Ovary (tissue), 9 donors: ENCODE data around the gene CLTRN. TPM values are rescaled to one million over a fixed set of nuclear protein-coding genes. Genes with fewer than 3 reads are reported as not detected.

Experiments
- DNase-seq, 5 donors: peaks; one replicate each; pipeline ENCODE4 v3.0.0-alpha.2; 2019 to 2020
- H3K27ac ChIP-seq, 2 donors: fragments of 200-600 bp; one replicate each; pipeline versions ENCODE4 v1.5.1 to v1.8.0; 2019 to 2022
- H3K27me3 ChIP-seq: fragments of 200-600 bp; one replicate; pipeline ENCODE4 v1.8.0; 2022
- H3K36me3 ChIP-seq: fragments of 200-600 bp; sonication (generic); one replicate; pipeline ENCODE4 v1.5.1; 2019
- H3K4me1 ChIP-seq: one replicate; pipeline ENCODE4 v1.8.1; 2013; ENCODE audit warnings: mild to moderate bottlenecking, moderate library complexity; ENCODE audit not compliant: insufficient read depth
- H3K4me3 ChIP-seq: fragments of 200-600 bp; sonication (generic); one replicate; pipeline ENCODE4 v1.5.1; 2017
- H3K9me3 ChIP-seq, 2 donors: fragments of 200-600 bp in 1 of 2; sonication (generic) in 1 of 2; one replicate each; pipeline versions ENCODE4 v1.5.1 to v1.8.1; 2013 to 2019; ENCODE audit warnings: mild to moderate bottlenecking in 1 of 2, moderate library complexity in 1 of 2
- EP300 ChIP-seq: sonication (generic); formaldehyde crosslinking; IDR thresholded peaks from one replicate; pipeline ENCODE4 v1.6.1; 2017; ENCODE audit warnings: antibody characterized with exemption
- POLR2A ChIP-seq: fragments of 450-650 bp; IDR thresholded peaks from one replicate; pipeline ENCODE4 v1.6.1; 2017; ENCODE audit warnings: antibody characterized with exemption, mild to moderate bottlenecking, moderate library complexity
- WGBS, 3 donors: extraction: QIAGEN DNeasy Blood & Tissue Kit in 1 of 3; methylation state at CpG; one replicate each; pipeline versions ENCODE4 v1.1.5 to v1.1.7; 2013 to 2017; 5-methylcytosine and 5-hydroxymethylcytosine counted together
- intact Hi-C, 4 donors: fragments of 100-400 bp; cut with DNase I; formaldehyde crosslinking; loops; one replicate each; pipeline versions ENCODE4 v1.11.0 to v1.15.1; 2022 to 2023
- polyA plus RNA-seq, 2 donors: library from polyadenylated mRNA; stranded (reverse); fragments of 200-250 nt in 1 of 2; fragments of 350-450 nt in 1 of 2; fragmentation: Illumina TruSeq in 1 of 2; extraction: RNeasy Lipid Tissue Mini Kit (QIAGEN cat#74804) in 1 of 2; gene quantifications; one replicate each; pipeline ENCODE4 v1.2.3, GENCODE V29; 2013 to 2014
- total RNA-seq, 7 donors: library from RNA; depleted of rRNA in 2 of 7; stranded (reverse); fragments of >200 nt in 2 of 7; fragmentation: NEBNext Ultra II Directional in 3 of 7; extraction: Animal tissue kit (Norgen Biotek cat#: 25700) in 3 of 7; gene quantifications; one replicate each; pipeline versions ENCODE4 v1.1.0 to v1.2.4, GENCODE V29; 2016 to 2023
- TF ChIP-seq, protein P1 (sequence below), 3 donors: fragments of 450-650 bp in 2 of 3; fragments of 200-600 bp in 1 of 3; IDR thresholded peaks; one replicate each; pipeline versions ENCODE4 v1.5.1 to v1.8.0; 2016 to 2022; ENCODE audit warnings: antibody characterized with exemption in 3 of 3, mild to moderate bottlenecking in 1 of 3
- donor health status: DM: no; HTN: no; CAD: no; lungs with moderate emphysema.
- donor health status: DM: no; HTN: no; CAD: no.
- donor health status: Bipolar disorder and iron deficiency.
- donor health status: DM: yes; HTN: yes; CAD: no.
- donor health status: DM: no; HTN: no; CAD: no.
- donor health status: DM: yes; HTN: yes; CAD: no.

The CLTRN gene
- total and polyA plus RNA-seq, 9 donors = 0.23 to 2.9 (median 1.2) TPM

- H3K4me3 ChIP-seq = no peak overlapping the region
- H3K27me3 ChIP-seq = no peaks in the 10 kb centered on the region
- intact Hi-C loops = no loop called here
- H3K36me3 ChIP-seq = no peaks in the 10 kb centered on the region
- WGBS, 3 donors = 70 to 84% (median 79%) methylated on average over 3 of the region's 3 CpGs
- no peak overlapping the region for H3K27ac ChIP-seq
- DNase-seq = no peak
- H3K9me3 ChIP-seq = no peaks in the 10 kb centered on the region
- no peak for TF ChIP-seq EP300
- TF ChIP-seq POLR2A = no peak
- TF ChIP-seq, protein P1, sequence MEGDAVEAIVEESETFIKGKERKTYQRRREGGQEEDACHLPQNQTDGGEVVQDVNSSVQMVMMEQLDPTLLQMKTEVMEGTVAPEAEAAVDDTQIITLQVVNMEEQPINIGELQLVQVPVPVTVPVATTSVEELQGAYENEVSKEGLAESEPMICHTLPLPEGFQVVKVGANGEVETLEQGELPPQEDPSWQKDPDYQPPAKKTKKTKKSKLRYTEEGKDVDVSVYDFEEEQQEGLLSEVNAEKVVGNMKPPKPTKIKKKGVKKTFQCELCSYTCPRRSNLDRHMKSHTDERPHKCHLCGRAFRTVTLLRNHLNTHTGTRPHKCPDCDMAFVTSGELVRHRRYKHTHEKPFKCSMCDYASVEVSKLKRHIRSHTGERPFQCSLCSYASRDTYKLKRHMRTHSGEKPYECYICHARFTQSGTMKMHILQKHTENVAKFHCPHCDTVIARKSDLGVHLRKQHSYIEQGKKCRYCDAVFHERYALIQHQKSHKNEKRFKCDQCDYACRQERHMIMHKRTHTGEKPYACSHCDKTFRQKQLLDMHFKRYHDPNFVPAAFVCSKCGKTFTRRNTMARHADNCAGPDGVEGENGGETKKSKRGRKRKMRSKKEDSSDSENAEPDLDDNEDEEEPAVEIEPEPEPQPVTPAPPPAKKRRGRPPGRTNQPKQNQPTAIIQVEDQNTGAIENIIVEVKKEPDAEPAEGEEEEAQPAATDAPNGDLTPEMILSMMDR (IDR thresholded peaks at IDR 0.05) = no peak
- H3K4me1 ChIP-seq = no peaks in the 10 kb centered on the region
Observed at GRCh38 chrX:15645266-15645665, 19.3 kb downstream of the CLTRN start.

DNA sequence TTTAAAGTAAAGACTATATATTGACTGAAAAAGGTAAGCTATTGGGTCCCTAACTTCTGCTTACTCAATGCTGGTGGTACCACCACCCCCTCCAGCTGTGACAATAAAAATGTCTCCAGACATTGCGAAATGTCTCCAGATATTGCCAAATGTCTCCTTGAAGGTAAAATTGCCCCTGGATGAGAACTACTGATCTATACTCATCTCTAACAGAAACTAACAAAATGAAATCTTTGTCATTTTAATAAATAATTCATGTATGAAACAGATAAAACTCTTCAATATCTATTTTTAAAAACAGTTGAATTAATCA is 20.1 kb downstream of the CLTRN start:
- H3K4me1 ChIP-seq = no peaks in the 10 kb centered on the region
- intact Hi-C loops = no loop called here
- whole genome bisulfite sequencing, 3 donors = 96 to 98% (median 97%) methylated on average over 1 of the region's 1 CpG

GRCh38 chrX:15643786-15644559 is 20.6 kb downstream of the CLTRN start:
- intact Hi-C loops = no loop called here
- Histone ChIP-seq H3K27me3 (no peaks in the 10 kb centered on the region), H3K9me3 (no peaks in the 10 kb centered on the region), H3K4me1 (no peaks in the 10 kb centered on the region), H3K4me3 (no peak overlapping the region), H3K27ac (no peak overlapping the region), H3K36me3 (no peaks in the 10 kb centered on the region)
- DNase-seq = no peak
- TF ChIP-seq, protein P1 (IDR thresholded peaks at IDR 0.05) = no peak
- TF ChIP-seq POLR2A = no peak
- TF ChIP-seq EP300 = no peak
- WGBS, 3 donors = 70 to 75% (median 71%) methylated on average over 7 of the region's 7 CpGs

More for the DNA sequence above, 20.1 kb downstream of the CLTRN start:
- no peaks in the 10 kb centered on the region for H3K9me3 ChIP-seq
- no peaks in the 10 kb centered on the region for H3K36me3 ChIP-seq
- H3K4me3 ChIP-seq = no peak overlapping the region
- H3K27ac ChIP-seq = no peak overlapping the region
- TF ChIP-seq, protein P1 (IDR thresholded peaks at IDR 0.05) = no peak
- TF ChIP-seq EP300 (no peak), POLR2A (no peak)
- no peaks in the 10 kb centered on the region for H3K27me3 ChIP-seq
- DNase-seq = no peak

- intact Hi-C loops = no loop called here
- no peak overlapping the region for H3K27ac ChIP-seq
- TF ChIP-seq POLR2A = no peak
- no peak for TF ChIP-seq EP300
- TF ChIP-seq, protein P1 (IDR thresholded peaks at IDR 0.05) = no peak
- H3K4me1 ChIP-seq = no peaks in the 10 kb centered on the region
- no peak overlapping the region for H3K4me3 ChIP-seq
- no peaks in the 10 kb centered on the region for H3K27me3 ChIP-seq
- DNase-seq = no peak
- H3K9me3 ChIP-seq = no peaks in the 10 kb centered on the region
- H3K36me3 ChIP-seq = no peaks in the 10 kb centered on the region
Observed at GRCh38 chrX:15631637-15632036, 33.0 kb downstream of the CLTRN start.
